ENCODE results near the gene CIB2. TPM values are rescaled to one million over a fixed set of nuclear protein-coding genes. Genes with fewer than 3 reads are reported as not detected.

CIB2 gene
- total and polyA plus RNA-seq, 2 experiments from 2014 or later: 59.5 to 64.4 TPM

GRCh38 chr15:78092261-78093041 is 38.8 kb downstream of the CIB2 start, which contains the start of gene SH2D7:
TSS of gene SH2D7 (plus strand) at chr15:78092561. CDS start at chr15:78092585, 24 bp downstream.
- H3K9me3 Mint-ChIP-seq: no peaks in the 10 kb centered on the region; the same call in 2 of the 3 replicates
- no peak within 1 kb of the TSS for H3K27ac Mint-ChIP-seq
- TF ChIP-seq REST (IDR thresholded peaks at IDR 0.05; ENCODE audit: unreplicated experiment): no peak
- TF ChIP-seq CREB1 (CRISPR knock-in tag; IDR thresholded peaks at IDR 0.05; ENCODE audit: low read depth): no peak
- Histone ChIP-seq H3K9me2 (ENCODE audit: insufficient read depth) (no peaks in the 10 kb centered on the region), H3K36me3 (ENCODE audit: insufficient read depth) (no peaks in the 10 kb centered on the region), H3K27ac (ENCODE audit: low read depth) (no peak within 1 kb of the TSS), H3K4me3 (no peak within 1 kb of the TSS), H3F3A (replicated peaks; ENCODE audit: low read depth) (no peaks in the 10 kb centered on the region), H4K20me1 (replicated peaks; ENCODE audit: insufficient read depth) (no peaks in the 10 kb centered on the region), H2AFZ (no peak within 1 kb of the TSS), H3K27me3 (ENCODE audit: insufficient read depth) (no peaks in the 10 kb centered on the region), H3K4me2 (no peak within 1 kb of the TSS), H3K79me2 (replicated peaks; ENCODE audit: insufficient read depth) (no peaks in the 10 kb centered on the region), H3K4me1 (ENCODE audit: insufficient read depth) (no peaks in the 10 kb centered on the region)
- DNase-seq (ENCODE audit: low spot score): no peak
- ATAC-seq: no peak; the same call in 2 of the 3 replicates
- peaks cover 4% of the 10 kb centered on the region for H3K27me3 Mint-ChIP-seq (ENCODE audit: insufficient read depth, low read depth, poor library complexity)
- no peak within 1 kb of the TSS for H3K4me3 Mint-ChIP-seq
- no peaks in the 10 kb centered on the region for H3K36me3 Mint-ChIP-seq (ENCODE audit: low read depth)
- peaks cover 4% of the 10 kb centered on the region; the same call in 2 of the 3 replicates for H3K4me1 Mint-ChIP-seq

GRCh38 chr15:78090422-78091063 is 40.7 kb downstream of the CIB2 start:
- H3K4me2 ChIP-seq: no peak overlapping the region
- H3K27me3 ChIP-seq (ENCODE audit: insufficient read depth): no peaks in the 10 kb centered on the region
- H3K36me3 ChIP-seq (ENCODE audit: insufficient read depth): no peaks in the 10 kb centered on the region
- no peak for ATAC-seq
- H3K9me2 ChIP-seq (ENCODE audit: insufficient read depth): no peaks in the 10 kb centered on the region
- H3K4me1 ChIP-seq (ENCODE audit: insufficient read depth): no peaks in the 10 kb centered on the region
- DNase-seq (ENCODE audit: low spot score): no peak
- Mint-ChIP-seq H3K27ac (no peak overlapping the region), H3K36me3 (ENCODE audit: low read depth) (no peaks in the 10 kb centered on the region), H3K27me3 (ENCODE audit: insufficient read depth, low read depth, poor library complexity) (peaks cover 6% of the 10 kb centered on the region), H3K4me3 (no peak overlapping the region), H3K4me1 (peaks cover 4% of the 10 kb centered on the region; the same call in 2 of the 3 replicates), H3K9me3 (no peaks in the 10 kb centered on the region; the same call in 2 of the 3 replicates)
- no peaks in the 10 kb centered on the region for H4K20me1 ChIP-seq (replicated peaks; ENCODE audit: insufficient read depth)
- no peak overlapping the region for H2AFZ ChIP-seq
- no peaks in the 10 kb centered on the region for H3F3A ChIP-seq (replicated peaks; ENCODE audit: low read depth)
- no peaks in the 10 kb centered on the region for H3K79me2 ChIP-seq (replicated peaks; ENCODE audit: insufficient read depth)
- H3K27ac ChIP-seq (ENCODE audit: low read depth): no peak overlapping the region
- no peak overlapping the region for H3K4me3 ChIP-seq
- TF ChIP-seq ETS1 (IDR thresholded peaks at IDR 0.05) (no peak), ZNF331 (CRISPR knock-in tag; IDR thresholded peaks at IDR 0.05; ENCODE audit: low read depth) (no peak), JUNB (IDR thresholded peaks at IDR 0.05; ENCODE audit: unreplicated experiment) (no peak), CREB1 (CRISPR knock-in tag; IDR thresholded peaks at IDR 0.05; ENCODE audit: low read depth) (no peak), CTCF (conservative IDR thresholded peaks at IDR 0.05; ENCODE audit: low read depth in 2 of 2) (no peak)

Measured in GM23338 (cell line).